B cell (primary cell): ENCODE measurements around the gene AGO3. TPM values are rescaled to one million over a fixed set of nuclear protein-coding genes. Genes with fewer than 3 reads are reported as not detected.
A peak's percentile ranks its signal among the peaks of the same experiment; 100 is the strongest.

Experiments used
- ATAC-seq: fragments of 200-7000 bp; cut with Tn5 transposase; one replicate; pipeline ENCODE4 v1.10.0; 2021; ENCODE audit warnings: low read depth, mild to moderate bottlenecking, moderate number of reproducible peaks, moderate library complexity
- CTCF ChIA-PET: fragments of 350-600 bp; sonication (Branson Sonifier 250); formaldehyde crosslinking; loops from one replicate; lab custom pipeline; 2021; ENCODE audit warnings: antibody characterized with exemption, inconsistent platforms; lab: Charles Lee
- POLR2A ChIA-PET: fragments of 350-600 bp; sonication (Branson Sonifier 250); formaldehyde crosslinking; loops from one replicate; lab custom pipeline; 2021; ENCODE audit warnings: antibody characterized with exemption; lab: Charles Lee
- DNase-seq: peaks from one replicate; pipeline ENCODE4 v3.0.0; 2013
- H2AFZ ChIP-seq: 2 replicates; pipeline ENCODE4 v1.6.1; 2012; ENCODE audit warnings: mild to moderate bottlenecking, low read depth, low read length; ENCODE audit not compliant: insufficient read depth, poor library complexity, severe bottlenecking
- H3K27ac ChIP-seq, 2 donors: 1 replicate in 1 of 2; 2 replicates in 1 of 2; pipeline ENCODE4 v1.5.1; 2012 to 2013; ENCODE audit warnings: low read length in 2 of 2, mild to moderate bottlenecking in 2 of 2, moderate library complexity in 1 of 2
- H3K27me3 ChIP-seq, 4 experiments: fragments of 200-600 bp in 1 of 4; sonication (generic) in 1 of 4; replicated peaks in 1 of 4; 1 replicate in 2 of 4; 2 replicates in 2 of 4; pipeline versions ENCODE4 v1.6.1 to v1.7.0; 2013 to 2016; ENCODE audit warnings: low read length in 3 of 4, mild to moderate bottlenecking in 2 of 4, mixed read lengths in 1 of 4, moderate library complexity in 1 of 4; ENCODE audit not compliant: insufficient read depth in 4 of 4, control insufficient read depth in 3 of 4; ENCODE audit errors: control extremely low read depth in 1 of 4
- H3K36me3 ChIP-seq, 2 experiments: replicated peaks in 1 of 2; 1 replicate in 1 of 2; 2 replicates in 1 of 2; pipeline versions ENCODE4 v1.6.1 to v1.7.1; 2013; ENCODE audit warnings: low read length in 1 of 2; ENCODE audit not compliant: insufficient read depth in 2 of 2, control insufficient read depth in 1 of 2; ENCODE audit errors: control extremely low read depth in 1 of 2, extremely low read depth in 1 of 2
- H3K4me1 ChIP-seq, 2 donors: fragments of 200-600 bp in 1 of 2; sonication (generic) in 1 of 2; 1 replicate in 1 of 2; 2 replicates in 1 of 2; pipeline versions ENCODE4 v1.5.1 to v1.6.1; 2013 to 2017; ENCODE audit warnings: low read length in 2 of 2; ENCODE audit not compliant: control insufficient read depth in 2 of 2, insufficient read depth in 2 of 2
- H3K4me2 ChIP-seq: replicated peaks from 2 replicates; pipeline ENCODE3; 2012; ENCODE audit warnings: mild to moderate bottlenecking, low read depth, low read length; ENCODE audit not compliant: poor library complexity, severe bottlenecking
- H3K4me3 ChIP-seq, 5 experiments: fragments of 200-600 bp in 1 of 5; sonication (generic) in 1 of 5; 1 replicate in 3 of 5; 2 replicates in 2 of 5; pipeline versions ENCODE4 v1.5.1 to v1.7.0; 2011 to 2016; ENCODE audit warnings: low read length in 4 of 5, mild to moderate bottlenecking in 4 of 5, low read depth in 2 of 5, control low read depth in 1 of 5, moderate library complexity in 1 of 5; ENCODE audit not compliant: insufficient read depth in 1 of 5; ENCODE audit errors: control extremely low read depth in 1 of 5, extremely low read depth in 1 of 5
- H3K79me2 ChIP-seq: fragments of 200-600 bp; sonication (generic); one replicate; pipeline ENCODE4 v1.6.0; 2016; ENCODE audit warnings: low read length; ENCODE audit not compliant: control insufficient read depth, insufficient read depth
- H3K9ac ChIP-seq: fragments of 200-600 bp; sonication (generic); 2 replicates; pipeline ENCODE4 v1.6.1; 2017; ENCODE audit warnings: mild to moderate bottlenecking, low read length, moderate library complexity
- H3K9me3 ChIP-seq, 3 donors: one replicate each; pipeline versions ENCODE4 v1.6.1 to v1.7.1; 2013; ENCODE audit warnings: low read length in 2 of 3; ENCODE audit not compliant: control insufficient read depth in 2 of 3, insufficient read depth in 1 of 3; ENCODE audit errors: control extremely low read depth in 1 of 3
- H4K20me1 ChIP-seq: 2 replicates; pipeline ENCODE4 v1.6.0; 2012; ENCODE audit warnings: mild to moderate bottlenecking, low read length; ENCODE audit not compliant: insufficient read depth, control insufficient read depth, poor library complexity, severe bottlenecking
- H3K27ac Mint-ChIP-seq: one replicate; pipeline ENCODE4 v1.8.0; 2021; ENCODE audit warnings: mixed read lengths
- H3K27me3 Mint-ChIP-seq: one replicate; pipeline ENCODE4 v1.8.0; 2021; ENCODE audit warnings: mixed read lengths
- H3K4me1 Mint-ChIP-seq: one replicate; pipeline ENCODE4 v1.8.0; 2021; ENCODE audit warnings: mixed read lengths
- H3K4me3 Mint-ChIP-seq: one replicate; pipeline ENCODE4 v1.8.0; 2021; ENCODE audit warnings: mixed read lengths
- H3K9me3 Mint-ChIP-seq: one replicate; pipeline ENCODE4 v1.8.0; 2022; ENCODE audit warnings: mixed read lengths; ENCODE audit not compliant: insufficient read depth
- CTCF ChIP-seq: fragments of 200-600 bp; IDR thresholded peaks from one replicate; pipeline ENCODE4 v1.8.0; 2022; ENCODE audit warnings: antibody characterized with exemption, mild to moderate bottlenecking
- EZH2 ChIP-seq: IDR thresholded peaks from 2 replicates; pipeline ENCODE4 v1.6.1; 2012; ENCODE audit warnings: borderline replicate concordance, low read depth, mild to moderate bottlenecking, moderate library complexity, low read length; ENCODE audit not compliant: insufficient read depth, poor library complexity, severe bottlenecking
- WGBS: methylation state at CpG from one replicate; pipeline ENCODE4 v1.1.5; 2013; ENCODE audit warnings: missing lambda C conversion rate; ENCODE audit not compliant: insufficient coverage; 5-methylcytosine and 5-hydroxymethylcytosine counted together
- intact Hi-C: fragments of 100-400 bp; cut with micrococcal nuclease; formaldehyde crosslinking; loops from one replicate; pipeline ENCODE4 v1.10.0; 2022
- polyA minus RNA-seq: library from RNA; depleted of rRNA, polyadenylated mRNA; stranded (reverse); fragments of >200 nt; gene quantifications from 2 replicates; pipeline ENCODE4 v1.2.3, GENCODE V29; 2012
- polyA plus RNA-seq: library from polyadenylated mRNA; depleted of rRNA; stranded (reverse); fragments of >200 nt; gene quantifications from 2 replicates; pipeline ENCODE4 v1.2.3, GENCODE V29; 2012
- total RNA-seq, 2 donors: library from RNA; stranded (reverse); fragments of 120-200 nt in 1 of 2; gene quantifications; 1 replicate in 1 of 2; 2 replicates in 1 of 2; pipeline versions ENCODE4 v1.2.3 to v1.2.4, GENCODE V29; 2013 to 2022

AGO3 gene
- 44.9 and 52.5 TPM in 2 replicates for total RNA-seq
- 24.2 TPM for total RNA-seq (2013)
- polyA plus RNA-seq: 5.1 and 9.0 TPM in 2 replicates
- 23.2 and 36.1 TPM in 2 replicates for polyA minus RNA-seq

GRCh38 chr1:35930593-35931445 lies at the start of gene AGO3:
Gene AGO3, plus strand, starts transcription at chr1:35931105. Its CDS starts 322 bp downstream, at chr1:35931427.
- peak within 1 kb of the TSS; percentile 91 for H3K9ac ChIP-seq
- Mint-ChIP-seq H3K27me3 (no peaks in the 10 kb centered on the region), H3K27ac (peak within 1 kb of the TSS; percentile 91), H3K4me3 (peak within 1 kb of the TSS; percentile 86), H3K4me1 (peaks cover 21% of the 10 kb centered on the region), H3K9me3 (no peaks in the 10 kb centered on the region)
- peaks cover 46% of the 10 kb centered on the region for H3K79me2 ChIP-seq
- H3K27me3 ChIP-seq: no peaks in the 10 kb centered on the region
- peak; percentile 86 for ATAC-seq
- H3K4me3 ChIP-seq: peak within 1 kb of the TSS; percentile 71 to 86 (median 80)
- peak within 1 kb of the TSS; percentile 89 for H2AFZ ChIP-seq
- H3K9me3 ChIP-seq: no peaks in the 10 kb centered on the region
- H3K4me1 ChIP-seq: peaks cover 13 to 14% of the 10 kb centered on the region in 2 donors
- peak within 1 kb of the TSS; percentile 83 to 98 for H3K27ac ChIP-seq
- TF ChIP-seq CTCF (no peak), EZH2 (no peak)
- no peaks in the 10 kb centered on the region for H3K36me3 ChIP-seq
- peaks cover under 1% of the 10 kb centered on the region for H4K20me1 ChIP-seq
- WGBS: under 1% methylated on average over 103 of the region's 112 CpGs
- intact Hi-C loops: loop anchor here (1.0 kb wide), 2 partner anchors 48 to 157 kb away; partner anchors contain the start of genes ADPRS and AGO1
- peak; percentile 95 for DNase-seq
- POLR2A ChIA-PET: interaction anchor here (0.6 to 1.1 kb wide), 5 partner anchors 13 to 392 kb away, joined by 3 read pairs; partner anchors contain the start of genes AGO1 and CLSPN
- H3K4me2 ChIP-seq: peak within 1 kb of the TSS; percentile 78
- CTCF ChIA-PET: interaction anchor here (0.7 to 2.7 kb wide), 6 partner anchors 8 to 156 kb away, joined by 3 to 16 read pairs (median 3); partner anchors contain the start of gene AGO1
